DMS 273 (cell line): ENCODE results near the gene VPS37B.

Experiments
- DNase-seq: peaks from one replicate; lab custom pipeline; 2025; ENCODE audit not compliant: unreplicated experiment; lab: John Stamatoyannopoulos, UW

The VPS37B gene

GRCh38 chr12:122867691-122868461 lies 28.0 kb downstream of the VPS37B start:
- peak; percentile 39 for DNase-seq

GRCh38 chr12:122866950-122867607 lies 28.8 kb downstream of the VPS37B start:
- DNase-seq, result no peak

- DNase-seq, result no peak
These were observed 29.5 kb downstream of the VPS37B start for GRCh38 chr12:122866379-122866778.

- DNase-seq, result peak; percentile 57
These were observed 30.4 kb downstream of the VPS37B start for GRCh38 chr12:122865268-122866231.

GRCh38 chr12:122864894-122865253 lies 31.1 kb downstream of the VPS37B start:
- DNase-seq, result no peak

GRCh38 chr12:122862872-122863701 lies 32.8 kb downstream of the VPS37B start:
- peak; percentile 27 for DNase-seq

GRCh38 chr12:122862110-122862634 lies 33.8 kb downstream of the VPS37B start:
- DNase-seq, result no peak

- DNase-seq, result no peak
These were observed 34.3 kb downstream of the VPS37B start for GRCh38 chr12:122861587-122861970.

GRCh38 chr12:122860854-122861586 lies 34.9 kb downstream of the VPS37B start:
- DNase-seq, result no peak

GRCh38 chr12:122860040-122860853 lies 35.7 kb downstream of the VPS37B start:
- DNase-seq, result peak; percentile 84

- peak; percentile 40 for DNase-seq
These were observed 36.5 kb downstream of the VPS37B start for GRCh38 chr12:122859303-122860039.

GRCh38 chr12:122858591-122859302 lies 37.2 kb downstream of the VPS37B start:
- DNase-seq, result no peak

GRCh38 chr12:122858171-122858570 lies 37.8 kb downstream of the VPS37B start:
- DNase-seq, result no peak

GRCh38 chr12:122856999-122857671 lies 38.8 kb downstream of the VPS37B start:
- no peak for DNase-seq

GRCh38 chr12:122855928-122856831 lies 39.7 kb downstream of the VPS37B start:
- DNase-seq, result no peak
